ENCODE measurements around the gene SNAI3.
A peak's percentile ranks its signal among the peaks of the same experiment; 100 is the strongest.

The SNAI3 gene

GRCh38 chr16:88705801-88706228, 19.5 kb upstream of the SNAI3 start:
- peak; percentile 58 for DNase-seq (ENCODE audit: low spot score)

DNA sequence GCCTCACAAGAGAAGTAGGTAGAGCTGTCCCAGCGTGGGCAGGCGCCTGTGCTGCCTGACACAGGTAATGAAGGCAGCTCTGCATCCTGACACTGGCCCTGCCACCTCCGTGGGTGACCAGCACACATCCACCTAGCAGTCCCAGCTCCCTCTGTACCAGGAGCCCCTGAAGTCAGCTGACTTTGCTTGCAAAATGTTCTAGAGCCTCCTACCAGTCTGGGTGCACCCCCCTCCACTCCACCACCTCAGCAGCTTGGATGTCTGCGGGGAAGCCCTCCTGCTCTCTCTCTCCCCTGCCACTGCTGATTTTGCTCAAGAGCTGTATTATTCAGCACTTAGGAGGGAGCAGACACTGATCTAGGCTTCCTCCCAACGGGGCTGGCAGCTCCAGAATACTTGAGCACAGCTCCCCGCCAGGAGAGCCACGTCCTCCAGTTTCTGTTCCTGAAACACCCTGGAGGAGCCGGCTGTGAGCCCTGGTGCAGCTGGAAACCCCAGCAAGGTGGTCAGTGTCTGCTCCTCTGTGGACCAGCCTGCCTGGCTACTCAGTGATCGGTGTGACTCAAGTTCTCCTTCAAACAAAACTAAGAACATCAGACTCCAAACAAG, 18.9 kb upstream of the SNAI3 start:
- DNase-seq (ENCODE audit: low spot score): peak; percentile 46

GRCh38 chr16:88703486-88704309, 17.4 kb upstream of the SNAI3 start:
- no peak for DNase-seq (ENCODE audit: low spot score)

DNA sequence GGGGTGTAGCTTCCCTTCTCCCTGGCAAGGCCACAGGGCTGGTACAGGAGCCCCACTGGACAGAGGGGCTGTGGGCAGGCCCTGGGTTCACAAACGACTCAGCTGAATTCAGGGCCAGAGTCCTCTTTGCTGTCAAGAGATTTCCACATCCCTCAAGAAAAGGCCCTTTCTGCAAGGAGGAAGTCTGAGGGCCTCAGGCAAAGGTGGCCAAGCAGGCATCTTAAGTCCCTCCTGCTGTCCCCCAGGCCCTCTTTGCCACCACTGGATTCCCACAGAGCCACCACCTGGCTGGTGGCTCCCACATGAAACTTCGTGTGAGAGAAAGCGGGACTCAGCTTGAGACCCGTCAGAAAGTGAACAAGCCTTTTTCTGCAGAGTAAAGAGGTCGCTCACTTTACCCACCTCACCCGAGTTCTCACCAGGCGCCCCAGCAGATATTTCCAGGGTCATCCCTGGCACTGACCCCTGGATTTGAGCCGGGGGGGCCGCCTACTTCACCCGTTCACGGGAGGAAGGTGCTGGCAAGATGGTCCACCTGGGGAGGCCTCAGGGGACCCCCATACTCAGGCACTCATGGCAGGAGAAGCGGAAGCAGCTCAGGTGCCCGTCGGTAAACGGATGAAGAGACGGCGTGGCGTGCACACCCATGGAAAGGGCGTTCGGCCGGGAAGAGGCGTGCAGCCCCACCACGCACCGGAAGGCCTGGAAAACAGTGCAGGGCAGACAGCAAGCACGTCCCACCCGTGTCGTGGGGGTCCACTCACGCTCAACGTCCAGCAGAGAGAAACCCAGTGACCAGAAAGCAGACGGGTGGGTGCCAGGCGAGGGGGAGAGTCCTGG, 16.3 kb upstream of the SNAI3 start:
- DNase-seq (ENCODE audit: low spot score): no peak

DNA sequence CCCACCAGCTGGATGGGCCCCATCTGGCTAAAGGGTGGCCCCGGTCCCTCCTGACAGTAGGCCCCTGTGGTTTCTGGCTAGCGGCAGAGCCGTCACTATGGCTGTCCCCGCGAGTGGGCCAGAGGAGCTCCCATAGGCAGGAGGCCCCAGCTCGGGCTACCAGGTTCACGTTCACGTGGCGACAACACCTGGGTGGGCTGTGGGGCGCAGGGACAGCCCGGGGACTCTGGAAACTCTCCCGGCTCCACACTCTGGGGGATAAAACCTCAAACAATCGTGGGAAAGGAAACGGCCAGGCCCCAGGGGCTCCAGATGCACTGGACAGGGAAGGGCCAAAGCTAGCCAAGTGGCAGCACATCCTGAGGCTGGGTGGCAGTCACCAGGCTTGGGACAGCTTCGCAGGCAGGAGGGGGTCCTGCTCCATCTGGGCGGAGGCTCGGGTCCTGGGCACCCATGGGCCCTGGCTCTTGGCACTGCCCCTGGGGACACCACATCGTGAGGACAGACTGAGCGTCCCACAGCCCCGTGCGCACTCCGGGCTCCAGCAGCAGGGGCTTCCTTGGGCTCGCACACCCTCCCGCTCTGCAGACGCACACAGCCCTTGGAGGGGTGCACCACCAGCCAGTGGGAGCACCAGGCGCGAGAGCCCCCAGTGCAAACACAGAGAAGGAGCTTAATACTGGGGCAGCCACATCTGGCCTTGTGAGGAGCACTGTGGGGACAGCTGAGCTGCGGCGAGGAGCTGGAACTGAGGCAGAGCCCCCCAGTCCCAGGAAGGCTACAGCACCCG, 15.5 kb upstream of the SNAI3 start:
- DNase-seq (ENCODE audit: low spot score): no peak

DNA sequence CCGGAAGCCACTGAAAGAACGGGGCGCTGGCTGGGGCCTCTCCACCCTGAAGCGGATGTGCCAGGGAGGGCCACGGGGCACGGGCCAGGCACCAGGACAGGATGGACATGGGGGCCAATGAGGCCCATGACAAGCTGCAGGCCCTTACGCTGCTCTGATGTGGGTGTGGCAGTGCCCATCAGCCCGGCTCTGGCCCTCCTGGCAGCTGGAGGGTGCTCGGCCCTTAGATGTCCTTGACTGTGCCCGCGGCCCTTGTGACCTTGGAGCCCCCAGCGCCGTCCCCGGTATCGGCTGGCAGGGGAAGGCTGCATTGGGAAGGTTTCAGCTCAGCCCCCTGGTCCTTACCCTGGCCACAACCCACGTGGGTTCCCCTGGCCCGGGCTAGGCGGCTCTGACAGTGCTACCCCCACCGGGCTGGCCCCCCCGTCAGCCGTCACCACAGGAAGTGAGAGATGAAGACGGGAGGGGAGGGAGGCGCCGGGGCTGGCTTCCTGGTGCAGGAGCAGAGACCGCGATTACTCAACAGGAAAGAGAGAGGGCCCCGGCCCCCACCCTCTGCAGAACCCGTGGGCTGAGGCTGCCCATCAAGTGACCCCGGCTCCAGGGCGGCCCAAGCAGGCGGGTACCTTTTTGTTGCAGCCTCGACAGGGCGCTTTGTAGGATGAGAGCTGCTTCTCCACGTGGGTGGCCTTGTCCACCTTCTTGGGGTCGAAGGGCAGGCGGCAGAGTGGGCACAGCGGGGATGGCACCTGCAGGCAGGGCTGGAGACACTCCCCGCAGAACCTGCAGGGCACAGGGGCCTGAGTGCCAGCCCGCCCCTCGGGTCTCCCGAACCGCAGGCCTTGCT, 14.6 kb upstream of the SNAI3 start:
- DNase-seq (ENCODE audit: low spot score): peak; percentile 56

DNA sequence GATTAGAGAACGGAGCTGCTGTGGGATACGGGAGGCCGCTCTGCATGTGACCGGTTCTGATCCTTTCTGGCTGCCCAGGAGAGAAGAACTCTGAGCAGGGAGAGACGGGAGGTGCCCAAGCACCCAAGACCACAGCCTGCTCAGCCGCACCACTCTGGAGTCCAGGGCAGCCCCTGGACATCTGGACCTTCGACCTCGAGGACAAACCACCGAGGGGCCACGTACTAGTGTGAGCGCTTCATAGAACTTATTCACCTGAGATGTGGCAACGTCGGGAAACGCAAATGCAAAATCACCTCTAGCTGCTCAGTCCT, 14.0 kb upstream of the SNAI3 start:
- no peak for DNase-seq (ENCODE audit: low spot score)

- no peak for DNase-seq (ENCODE audit: low spot score)
Observed at GRCh38 chr16:88699180-88699579, 12.9 kb upstream of the SNAI3 start.

DNA sequence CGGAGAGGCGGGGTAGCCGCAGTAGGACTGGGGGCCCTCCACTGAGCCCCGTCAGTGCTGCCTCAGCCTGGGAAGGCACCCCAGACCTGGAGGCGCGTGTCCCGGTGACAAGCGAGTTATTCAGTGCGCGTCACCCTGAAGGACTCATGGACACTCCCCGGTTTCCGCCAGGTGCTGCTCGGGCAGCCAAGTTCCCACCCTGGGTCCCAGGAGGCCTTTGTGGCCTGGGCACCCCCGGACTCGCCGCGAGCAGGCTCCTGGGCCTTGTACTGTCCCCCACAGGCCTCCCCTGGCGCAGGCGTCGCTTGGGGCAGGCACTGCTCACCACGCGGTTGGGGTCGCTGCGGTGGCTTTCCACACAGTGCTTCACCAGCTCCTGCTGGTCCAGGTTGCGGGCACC, 12.3 kb upstream of the SNAI3 start:
- no peak for DNase-seq (ENCODE audit: low spot score)

DNA sequence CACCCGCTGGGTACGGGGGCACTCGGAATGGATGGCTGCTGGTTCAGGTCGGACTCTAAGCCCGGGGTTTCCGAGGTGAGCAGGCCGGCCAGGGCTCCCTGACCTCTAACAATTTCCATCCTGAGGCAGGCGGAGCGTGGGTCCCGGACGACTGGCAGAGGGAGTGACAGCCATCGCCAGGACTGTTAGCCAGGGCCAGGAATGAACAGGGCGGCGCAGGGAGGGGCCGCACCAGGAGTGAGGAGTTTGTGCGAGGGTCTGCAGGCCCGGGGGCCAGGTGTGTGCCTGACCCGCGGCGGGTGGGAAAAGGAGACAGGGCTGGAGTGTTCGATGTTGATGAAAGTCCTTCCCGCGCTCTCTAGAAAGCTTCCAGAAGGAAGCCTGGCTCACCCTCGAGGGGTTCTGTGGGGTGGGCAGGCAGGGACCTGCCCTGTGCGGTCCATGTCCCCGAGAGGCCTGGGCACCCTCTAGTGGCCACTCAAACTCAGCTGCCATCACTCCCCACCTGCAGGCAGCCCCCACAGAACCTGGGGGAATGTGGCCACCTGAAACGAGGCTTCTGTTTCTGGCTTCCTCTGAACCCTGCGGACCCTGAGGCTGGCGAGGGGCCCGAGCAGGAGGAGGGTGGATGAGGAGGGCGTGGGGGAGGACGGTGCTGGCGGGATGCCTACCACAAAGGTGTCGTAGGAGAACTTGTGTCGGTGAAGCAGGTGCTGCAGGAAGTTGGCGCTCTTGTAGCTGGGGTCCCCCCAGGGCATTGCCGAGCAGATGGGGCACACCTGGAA, 11.7 kb upstream of the SNAI3 start:
- DNase-seq (ENCODE audit: low spot score): no peak

GRCh38 chr16:88697116-88697830, 11.0 kb upstream of the SNAI3 start:
- DNase-seq (ENCODE audit: low spot score): no peak

GRCh38 chr16:88696441-88696840, 10.1 kb upstream of the SNAI3 start:
- no peak for DNase-seq (ENCODE audit: low spot score)

GRCh38 chr16:88695753-88696152, 9.4 kb upstream of the SNAI3 start:
- DNase-seq (ENCODE audit: low spot score): no peak

DNA sequence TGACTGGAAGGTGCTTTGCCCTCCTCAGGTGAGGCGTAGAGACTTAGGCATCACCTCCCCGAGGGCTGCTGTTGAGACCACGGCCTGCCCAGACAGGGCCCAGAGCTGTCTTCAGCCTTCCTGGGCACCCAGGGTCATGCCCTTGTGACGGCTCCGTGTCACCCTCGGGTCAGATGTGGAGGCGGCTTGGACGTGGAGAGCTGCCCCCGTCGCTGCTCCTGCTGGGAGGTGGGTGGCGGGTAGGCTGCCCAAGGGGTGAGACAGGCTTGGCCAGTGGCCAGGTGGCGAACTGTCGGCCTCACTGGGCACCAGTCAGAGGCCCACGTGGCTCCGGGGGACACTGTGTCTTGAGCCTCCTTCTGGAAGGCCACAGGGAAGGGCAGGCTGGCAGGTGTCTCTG, 8.9 kb upstream of the SNAI3 start:
- DNase-seq (ENCODE audit: low spot score): no peak

DNA sequence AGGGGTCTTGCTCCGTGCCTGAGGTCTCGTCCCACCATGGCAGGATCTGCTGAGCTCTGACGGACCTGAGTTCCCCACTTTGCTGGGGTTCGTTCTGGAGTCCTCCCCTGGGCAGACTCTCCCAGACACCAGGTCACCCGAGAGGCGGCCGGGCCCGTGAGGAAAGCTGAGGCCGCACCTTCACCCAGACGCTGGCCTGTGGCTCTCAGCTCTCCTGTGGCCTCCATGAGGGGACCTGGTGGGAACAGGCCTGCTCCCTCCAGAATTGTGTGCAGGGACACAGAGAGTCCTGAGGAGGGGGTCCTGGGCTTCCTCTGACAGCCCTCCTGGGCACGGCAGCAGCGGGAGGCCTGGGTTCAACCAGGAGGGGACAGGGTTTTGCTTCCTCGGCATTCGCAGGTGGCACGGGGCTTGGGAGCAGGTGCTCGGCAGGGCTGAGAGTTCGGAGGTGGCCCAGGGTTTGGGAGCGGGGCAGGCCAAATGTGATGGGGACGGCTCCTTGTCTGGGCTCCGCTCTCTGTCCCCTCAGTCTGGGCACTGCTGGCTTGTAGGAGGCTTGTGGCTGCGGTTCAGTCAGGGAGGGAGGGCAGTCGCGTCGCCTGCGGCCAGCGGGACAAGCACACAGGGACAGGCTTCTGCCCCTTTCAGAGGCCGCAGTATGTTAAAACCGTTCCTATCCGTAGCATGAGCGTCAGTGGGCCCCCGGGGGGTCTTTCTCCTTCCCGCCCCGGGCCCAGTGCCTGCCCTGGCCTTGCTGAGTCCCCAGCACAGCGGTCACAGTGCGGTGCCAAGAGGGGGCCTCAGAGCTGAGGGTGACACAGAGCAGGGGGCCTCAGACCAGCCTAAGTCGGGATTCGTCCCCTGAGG, 8.1 kb upstream of the SNAI3 start:
- no peak for DNase-seq (ENCODE audit: low spot score)

DNA sequence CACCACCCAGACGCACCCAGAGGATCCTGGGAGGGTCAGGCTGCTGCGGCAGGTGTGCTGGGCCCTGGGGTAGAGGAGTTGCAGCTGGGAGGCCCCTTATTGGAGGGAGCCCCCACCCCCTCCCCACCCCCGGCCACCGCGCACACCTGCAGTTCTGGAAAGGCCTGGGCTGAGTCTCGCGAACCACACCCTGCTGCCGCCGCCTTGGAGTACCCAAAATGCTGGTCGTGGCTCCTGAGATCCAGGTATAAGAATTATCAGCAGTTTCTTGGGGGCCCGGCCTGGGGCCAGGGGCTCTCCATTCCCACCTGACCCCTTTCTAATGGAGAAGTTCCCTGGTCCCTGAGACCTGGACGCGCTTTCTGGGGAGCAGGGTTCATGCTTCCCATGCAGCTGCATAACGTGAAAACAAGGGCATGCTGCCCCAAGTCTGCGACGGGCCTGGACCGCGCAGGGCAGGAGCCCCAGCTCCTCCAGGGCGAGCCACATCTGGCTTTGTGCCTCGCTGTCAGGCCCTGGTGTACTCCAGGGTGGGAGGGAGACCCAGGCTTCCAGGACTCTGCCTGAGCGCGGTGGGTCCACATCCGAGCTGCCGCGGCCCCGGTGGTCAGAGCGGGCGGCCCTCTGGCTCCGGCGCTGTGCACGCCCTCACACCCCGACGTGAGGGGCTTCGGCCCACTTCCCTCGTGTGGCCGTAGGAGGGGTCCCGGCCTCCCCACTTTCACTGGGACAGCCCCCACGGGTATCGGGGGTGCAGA, 7.3 kb upstream of the SNAI3 start:
- no peak for DNase-seq (ENCODE audit: low spot score)

DNA sequence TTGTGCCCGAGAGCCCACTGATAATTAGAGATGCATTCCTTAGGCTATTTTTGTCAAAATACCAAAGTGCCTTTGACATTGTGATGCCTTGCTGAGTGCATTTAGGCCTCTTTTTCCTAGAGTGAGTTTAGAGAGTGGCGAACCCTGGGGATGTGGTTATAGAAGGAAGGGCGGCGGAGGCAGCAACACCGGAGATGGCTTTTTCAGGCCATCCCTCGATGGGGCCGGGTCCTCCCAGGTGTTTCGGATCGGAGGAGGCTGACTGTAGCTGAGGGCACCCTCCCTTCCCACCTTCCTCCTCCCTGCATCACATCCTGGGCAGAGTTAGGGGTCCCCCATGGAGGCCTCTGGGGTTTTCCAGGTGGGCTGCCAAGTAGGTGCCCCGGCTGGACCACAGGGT, 6.6 kb upstream of the SNAI3 start:
- DNase-seq (ENCODE audit: low spot score): no peak

- DNase-seq (ENCODE audit: low spot score): no peak
Observed at GRCh38 chr16:88691924-88692560, 5.7 kb upstream of the SNAI3 start.
